DMS53 treated with DMSO at 0.1 percent for 48 hours (cell line): Measurements from ENCODE around the gene ZNF556.
"Not testable (repeated sequence)": the region's sequence is repeated elsewhere in the genome, so short reads cannot be mapped to it uniquely, and the experiment has no call there.

Experiments used
- DNase-seq: peaks from one replicate; lab custom pipeline; 2025; ENCODE audit not compliant: unreplicated experiment; lab: John Stamatoyannopoulos, UW

ZNF556 gene

DNA sequence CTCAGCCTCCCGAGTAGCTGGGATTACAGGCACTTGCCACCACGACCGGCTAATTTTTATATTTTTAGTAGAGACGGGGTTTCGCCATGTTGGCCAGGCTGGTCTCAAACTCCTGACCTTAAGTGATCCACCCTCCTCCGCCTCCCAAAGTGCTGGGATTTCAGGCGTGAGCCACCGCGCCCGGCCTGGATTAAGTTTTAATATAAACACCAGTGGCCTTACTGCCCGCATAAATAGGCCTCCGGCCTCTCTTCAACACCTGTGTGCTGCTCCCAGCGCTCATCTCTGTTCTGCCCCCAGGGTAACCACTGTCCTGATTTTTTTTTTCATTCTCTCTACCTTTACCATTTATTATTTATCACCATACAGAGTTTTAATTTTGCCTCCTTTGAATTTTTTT, 36.2 kb downstream of the ZNF556 start:
- DNase-seq: not testable (repeated sequence)

DNA sequence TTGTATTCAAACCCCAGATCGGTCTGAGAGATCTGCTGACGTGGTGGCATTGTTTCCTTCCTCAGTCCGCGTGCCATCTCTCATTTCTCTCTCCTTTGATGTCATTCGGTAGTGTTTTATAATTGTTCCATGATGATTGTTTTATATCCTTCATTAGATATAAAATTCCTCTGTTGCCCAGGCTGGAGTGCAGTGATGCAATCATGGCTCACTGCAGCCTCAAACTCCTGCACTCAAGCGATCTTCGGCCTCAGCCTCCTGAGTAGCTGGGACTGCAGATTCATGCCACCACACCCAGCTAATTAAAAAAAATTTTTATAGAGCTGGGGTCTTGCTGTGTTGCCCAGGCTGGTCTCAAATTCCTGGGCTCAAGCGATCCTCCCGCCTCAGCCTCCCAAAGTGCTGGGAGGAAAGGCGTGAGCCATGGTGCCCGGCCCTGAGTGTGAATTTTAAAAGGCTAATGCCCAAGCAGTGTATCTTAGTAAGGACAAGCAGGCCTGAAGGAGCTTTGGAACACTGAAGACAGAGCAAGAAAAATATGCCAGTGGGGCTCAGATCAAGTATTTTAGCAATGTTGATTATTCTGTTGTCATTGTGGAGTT, 38.9 kb downstream of the ZNF556 start:
- no peak for DNase-seq

DNA sequence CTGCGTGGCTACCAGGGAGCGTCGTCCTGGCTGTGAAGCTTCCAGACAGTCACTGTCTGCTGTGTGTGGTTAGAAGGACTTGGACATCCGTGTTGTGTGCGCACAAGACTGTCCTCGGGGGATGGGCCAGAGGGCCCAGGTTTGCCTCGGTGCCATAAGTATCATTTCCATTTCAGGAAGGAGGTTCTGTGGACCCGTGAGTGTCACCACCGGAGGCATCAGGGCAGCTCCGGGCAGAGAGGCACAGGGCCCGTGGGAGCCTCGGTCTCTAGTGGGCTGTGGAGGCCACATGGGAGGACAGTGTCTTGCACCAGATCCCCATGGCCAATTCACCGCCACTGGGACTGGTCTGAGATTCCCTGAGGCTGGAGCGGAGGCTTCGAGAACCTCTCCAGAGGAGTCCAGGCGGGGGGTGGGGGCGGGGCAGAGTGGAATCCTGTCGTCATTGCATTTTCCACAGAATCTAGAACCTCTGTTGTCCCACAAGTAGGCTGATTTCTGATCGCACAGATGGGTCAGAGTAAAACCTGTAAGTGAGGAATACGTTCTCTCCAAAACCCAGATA, 39.6 kb downstream of the ZNF556 start:
- DNase-seq: no peak

DNA sequence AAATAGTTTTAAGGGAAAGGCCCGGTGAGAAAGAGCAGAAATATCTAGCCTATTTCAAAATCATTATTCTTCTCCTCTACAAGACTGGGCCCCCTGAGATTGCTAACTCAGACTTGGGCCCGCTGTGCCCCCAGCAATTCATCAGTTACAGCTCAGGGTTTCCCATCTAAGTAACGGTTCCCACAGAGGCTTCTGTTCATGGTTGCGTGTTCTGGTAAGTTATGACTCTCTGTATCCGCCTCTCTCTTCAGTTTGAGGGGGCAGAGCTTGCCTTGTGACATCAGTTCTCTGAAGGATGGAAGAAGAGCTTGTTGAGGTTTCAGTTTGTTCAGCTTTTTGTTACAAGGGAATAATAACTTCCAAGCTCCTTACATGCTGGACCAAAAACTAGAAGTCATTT, 45.2 kb downstream of the ZNF556 start:
- DNase-seq: no peak

DNA sequence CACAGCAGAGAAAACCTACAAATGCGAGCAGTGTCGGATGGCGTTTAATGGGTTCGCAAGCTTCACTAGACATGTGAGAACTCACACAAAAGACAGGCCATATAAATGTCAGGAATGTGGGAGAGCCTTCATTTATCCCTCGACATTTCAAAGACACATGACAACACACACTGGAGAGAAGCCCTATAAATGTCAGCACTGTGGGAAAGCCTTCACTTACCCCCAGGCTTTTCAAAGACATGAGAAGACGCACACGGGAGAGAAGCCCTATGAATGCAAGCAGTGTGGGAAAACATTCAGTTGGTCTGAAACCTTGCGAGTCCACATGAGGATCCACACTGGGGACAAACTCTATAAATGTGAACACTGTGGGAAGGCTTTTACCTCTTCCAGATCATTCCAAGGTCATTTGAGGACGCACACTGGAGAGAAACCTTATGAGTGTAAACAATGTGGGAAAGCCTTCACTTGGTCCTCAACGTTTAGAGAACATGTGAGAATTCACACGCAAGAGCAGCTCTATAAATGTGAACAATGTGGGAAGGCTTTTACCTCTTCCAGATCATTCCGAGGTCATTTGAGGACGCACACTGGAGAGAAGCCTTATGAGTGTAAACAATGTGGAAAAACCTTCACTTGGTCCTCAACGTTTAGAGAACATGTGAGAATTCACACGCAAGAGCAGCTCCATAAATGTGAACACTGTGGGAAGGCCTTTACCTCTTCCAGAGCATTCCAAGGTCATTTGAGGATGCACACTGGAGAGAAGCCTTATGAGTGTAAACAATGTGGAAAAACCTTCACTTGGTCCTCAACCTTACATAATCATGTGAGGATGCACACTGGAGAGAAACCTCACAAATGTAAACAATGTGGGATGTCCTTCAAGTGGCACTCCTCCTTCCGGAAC, 50.4 kb downstream of the ZNF556 start:
- DNase-seq: no peak

DNA sequence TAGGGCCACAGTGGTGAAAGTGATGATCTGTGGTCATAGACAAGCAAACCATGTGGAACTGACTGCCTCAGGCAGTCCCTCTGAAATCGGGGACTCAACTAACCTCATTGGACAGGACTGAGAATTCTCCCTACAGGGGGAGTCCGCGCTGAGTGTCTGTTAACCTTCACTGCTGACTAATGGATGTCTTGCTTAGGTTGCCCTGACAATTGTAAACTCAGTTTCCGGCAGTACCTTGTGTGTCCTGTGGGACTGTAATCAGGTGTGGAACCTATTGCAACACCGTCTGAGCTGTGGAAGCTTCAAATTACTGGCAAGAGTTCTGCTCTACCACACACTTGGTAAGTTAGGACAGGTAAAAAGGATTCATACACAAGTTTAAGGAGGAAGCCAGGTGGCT, 55.9 kb downstream of the ZNF556 start:
- no peak for DNase-seq

DNA sequence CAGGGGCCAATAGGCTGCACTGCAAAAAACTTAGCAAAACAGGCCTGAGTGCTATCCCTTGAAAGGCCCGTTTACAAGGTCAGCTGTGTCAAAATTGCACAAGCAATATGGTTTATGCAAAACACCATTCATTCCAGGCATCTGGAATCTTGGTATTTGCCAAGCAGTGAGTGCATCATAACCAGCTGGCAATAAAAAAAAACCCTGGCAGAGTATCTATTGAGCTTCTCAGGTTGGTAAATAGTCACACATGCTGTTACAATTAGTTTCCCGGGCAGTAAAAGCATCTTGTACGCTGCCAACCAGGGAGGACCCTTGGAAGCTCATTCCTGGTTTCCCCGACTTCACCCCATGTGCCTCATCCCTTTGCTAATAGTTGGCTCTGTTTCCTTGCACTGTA, 56.4 kb downstream of the ZNF556 start:
- DNase-seq: no peak

DNA sequence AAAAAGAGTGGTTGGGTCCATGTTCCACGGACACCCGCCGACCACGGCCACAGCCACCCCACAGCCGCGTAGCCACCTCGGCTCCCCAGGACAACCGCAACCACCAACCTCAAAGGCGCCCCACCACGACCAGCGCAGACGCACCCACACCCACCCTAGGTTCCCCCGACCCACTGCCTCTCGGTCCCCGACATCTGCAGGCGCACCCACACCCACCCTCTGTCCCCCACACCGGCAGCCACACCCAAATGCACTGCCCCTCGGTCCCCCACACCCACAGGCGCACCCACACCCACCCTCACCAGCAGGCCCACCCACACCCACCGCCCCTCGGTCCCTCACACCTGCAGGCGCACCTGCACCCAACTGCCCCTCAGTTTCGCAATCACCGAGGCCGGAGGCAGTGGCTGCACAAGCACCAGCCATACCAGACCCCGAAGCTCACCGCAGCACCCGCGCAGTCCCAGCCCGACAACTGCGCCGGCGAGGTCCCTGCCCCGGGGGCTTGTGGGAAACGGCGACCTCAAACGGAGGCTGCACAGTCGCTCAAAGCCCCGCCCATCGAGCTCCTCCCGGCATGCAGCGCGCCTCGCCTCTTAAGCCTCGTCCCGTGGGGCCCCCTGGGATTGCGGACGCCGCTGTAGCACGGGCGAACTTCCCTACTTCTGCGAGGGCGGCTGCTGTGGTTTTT, 59.4 kb downstream of the ZNF556 start:
- no peak for DNase-seq

DNA sequence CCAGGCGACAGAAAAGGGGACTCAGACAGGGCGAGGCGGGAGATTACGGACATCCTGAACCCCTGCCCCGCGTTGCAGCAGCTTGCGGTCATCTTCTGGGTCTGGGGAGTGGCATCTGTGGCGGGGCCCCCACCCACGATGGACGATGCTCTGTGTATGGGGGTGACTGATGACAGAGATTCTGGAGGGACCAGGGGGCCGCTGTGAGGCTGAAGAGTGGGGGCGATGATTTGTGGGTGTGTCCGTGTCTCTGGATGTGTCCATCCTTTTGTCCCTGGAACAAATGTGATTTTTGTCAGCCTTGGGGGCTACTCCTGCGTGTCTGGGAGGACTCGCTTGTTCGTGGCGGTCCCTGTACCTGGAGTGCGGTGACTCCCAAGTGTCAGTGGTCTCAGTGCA, 59.9 kb downstream of the ZNF556 start:
- DNase-seq: no peak
